ENCODE measurements around the gene SLC38A10. TPM values are rescaled to one million over a fixed set of nuclear protein-coding genes. Genes with fewer than 3 reads are reported as not detected.

Gene SLC38A10
- total RNA-seq (2014; rRNA removed; shearing (Covaris generic)) = 37.1 and 44.6 TPM in 2 replicates
- polyA plus RNA-seq (2015; cell fraction: cytosol; rRNA removed) = 36.3 and 38.6 TPM in 2 replicates
- polyA plus RNA-seq (2015; cell fraction: nucleus; rRNA removed) = 80.5 and 84.3 TPM in 2 replicates

DNA sequence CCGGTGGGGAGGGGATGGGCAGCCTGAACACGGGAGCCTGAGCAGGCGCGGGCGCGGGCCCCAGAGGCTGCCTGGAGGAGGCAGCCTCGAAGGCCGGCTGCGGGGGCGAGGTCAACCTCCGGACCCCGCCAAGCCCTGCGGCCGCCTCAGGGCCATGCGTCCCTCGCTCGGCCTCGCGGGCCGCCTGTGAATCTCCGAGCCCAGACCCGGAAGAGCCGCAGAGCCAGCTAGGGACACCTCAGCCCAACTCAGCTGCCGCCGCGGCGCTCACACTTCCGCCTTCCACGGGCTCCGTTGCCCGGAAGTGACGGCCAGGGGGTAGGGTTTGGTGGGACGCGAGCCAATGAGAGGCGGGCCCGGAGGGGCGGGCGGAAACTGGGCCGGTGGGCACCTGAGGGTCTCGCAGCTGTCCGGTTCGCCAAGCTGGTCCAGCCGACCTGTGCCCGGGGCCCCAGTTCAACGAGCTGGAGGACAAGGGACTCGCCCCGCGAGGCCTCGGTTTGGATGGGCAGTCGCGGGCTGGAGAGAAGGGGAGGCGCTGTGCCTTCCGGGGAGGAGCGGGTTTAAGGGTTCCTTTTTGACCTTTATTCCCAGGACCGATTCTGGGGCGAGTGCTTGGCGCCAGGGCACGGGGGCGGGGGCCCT is at the start of gene SLC38A10:
SLC38A10 (minus strand) TSS at position 277 of the 645 bp plus-strand sequence. CDS start 386 bp downstream, outside the sequence.
- peak; percentile 75 for DNase-seq (ENCODE audit: low read depth)

DNA sequence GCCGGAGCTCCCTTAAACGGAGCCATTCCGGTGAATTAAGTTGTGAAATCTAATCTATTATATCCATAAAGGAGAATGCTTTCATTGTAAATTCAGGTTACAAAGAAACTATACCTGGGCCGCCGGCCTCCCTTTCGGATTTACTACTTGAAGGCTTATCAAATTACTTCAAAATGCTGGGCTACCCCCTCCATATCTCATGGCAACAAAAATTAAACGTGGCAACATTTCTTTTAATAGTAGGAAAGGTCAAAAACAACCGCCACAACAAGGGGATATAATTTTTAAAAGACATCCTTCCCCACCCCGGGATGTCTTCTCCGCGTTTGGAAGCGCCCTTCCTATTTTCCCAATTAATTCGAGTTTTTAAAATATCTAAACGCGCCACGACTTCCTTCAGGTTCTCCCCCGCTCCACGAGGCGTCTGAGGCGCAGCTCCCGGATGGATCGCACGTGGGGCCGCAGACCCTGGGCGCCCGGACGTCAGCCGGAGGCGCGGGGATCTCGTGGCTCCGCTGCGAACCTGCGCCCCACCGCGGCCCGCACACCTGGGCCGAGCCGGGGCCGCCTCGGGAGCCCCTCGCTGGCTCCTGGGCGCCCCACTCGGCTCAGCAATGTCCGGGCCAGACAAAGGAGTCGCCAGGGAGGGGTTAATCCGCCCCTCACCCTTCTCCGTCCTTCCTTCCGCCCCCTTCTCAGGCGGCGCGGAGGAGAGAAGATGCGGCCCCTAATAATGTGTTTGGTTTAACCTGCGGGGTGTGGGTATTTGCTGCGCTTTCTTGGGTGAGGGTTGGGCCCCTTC is 47.4 kb upstream of the SLC38A10 start:
- DNase-seq (ENCODE audit: low read depth) = no peak

- DNase-seq (ENCODE audit: low read depth) = no peak
These were observed 46.6 kb upstream of the SLC38A10 start for GRCh38 chr17:81341516-81342268.

DNA sequence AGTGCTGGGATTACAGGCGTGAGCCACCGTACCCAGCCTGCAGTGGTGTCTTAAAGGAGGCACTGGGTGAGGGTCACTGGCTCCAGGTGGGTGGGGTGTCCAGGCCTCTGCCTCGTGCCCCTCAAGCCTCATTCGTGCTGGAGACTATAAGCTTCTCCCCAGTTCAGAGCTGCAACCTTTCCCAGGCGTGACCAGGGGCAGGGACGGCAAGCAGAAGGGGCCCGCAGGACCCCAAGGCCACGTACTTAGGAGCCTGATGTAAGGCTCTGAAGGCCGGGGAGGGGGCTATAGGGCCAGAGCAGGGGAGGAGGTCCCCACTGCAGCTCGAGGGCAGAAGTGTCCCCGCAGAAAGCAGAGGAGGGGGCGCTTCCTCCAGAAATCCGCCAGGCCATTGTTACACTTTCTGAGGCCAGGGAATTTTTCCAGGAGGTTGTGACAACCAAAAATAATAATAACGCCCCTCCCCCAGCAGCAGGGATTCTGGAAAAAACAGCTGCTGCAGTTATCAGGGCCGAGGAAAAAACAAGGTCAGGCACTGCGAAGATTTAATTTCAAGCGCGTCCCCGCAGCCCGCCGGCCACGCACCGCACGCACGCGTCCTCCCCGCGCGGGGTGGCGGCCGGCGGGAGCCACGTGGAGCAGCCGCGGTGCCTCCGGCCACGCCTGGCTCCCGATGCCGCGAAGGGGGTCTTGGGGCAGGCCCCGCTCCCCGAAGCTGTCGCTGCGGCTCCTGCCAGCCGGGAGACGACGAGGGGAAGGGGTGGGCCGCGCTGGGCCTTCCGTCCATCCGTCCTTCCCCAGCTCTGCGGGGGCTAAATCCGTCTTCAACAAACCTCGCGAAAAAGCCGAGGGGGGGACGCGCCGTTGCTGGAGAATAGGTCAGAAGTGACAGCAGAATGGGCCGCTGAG is 45.8 kb upstream of the SLC38A10 start:
- no peak for DNase-seq (ENCODE audit: low read depth)

- no peak for DNase-seq (ENCODE audit: low read depth)
These were observed 44.6 kb upstream of the SLC38A10 start for GRCh38 chr17:81339534-81340296.

DNA sequence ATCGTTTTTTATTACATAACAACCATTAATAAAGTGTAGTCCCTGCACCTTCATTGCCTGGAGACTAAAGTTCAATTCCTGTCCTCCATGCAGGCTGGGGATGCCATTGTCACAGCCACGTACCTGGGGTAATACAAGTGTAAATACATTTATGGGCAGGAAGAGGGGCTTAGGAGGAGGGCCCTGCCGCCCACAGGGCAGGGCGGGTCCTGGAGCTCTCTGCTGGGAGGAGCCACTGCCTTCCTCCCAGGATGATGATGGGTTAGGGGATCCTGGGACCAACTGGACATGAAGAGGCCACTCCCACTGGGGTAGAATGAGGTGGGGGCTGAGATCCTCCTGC is 44.1 kb upstream of the SLC38A10 start:
- DNase-seq (ENCODE audit: low read depth) = no peak

GRCh38 chr17:81338274-81339190 is 43.4 kb upstream of the SLC38A10 start:
- DNase-seq (ENCODE audit: low read depth) = no peak

- no peak for DNase-seq (ENCODE audit: low read depth)
These were observed 42.4 kb upstream of the SLC38A10 start for GRCh38 chr17:81337476-81337879.

DNA sequence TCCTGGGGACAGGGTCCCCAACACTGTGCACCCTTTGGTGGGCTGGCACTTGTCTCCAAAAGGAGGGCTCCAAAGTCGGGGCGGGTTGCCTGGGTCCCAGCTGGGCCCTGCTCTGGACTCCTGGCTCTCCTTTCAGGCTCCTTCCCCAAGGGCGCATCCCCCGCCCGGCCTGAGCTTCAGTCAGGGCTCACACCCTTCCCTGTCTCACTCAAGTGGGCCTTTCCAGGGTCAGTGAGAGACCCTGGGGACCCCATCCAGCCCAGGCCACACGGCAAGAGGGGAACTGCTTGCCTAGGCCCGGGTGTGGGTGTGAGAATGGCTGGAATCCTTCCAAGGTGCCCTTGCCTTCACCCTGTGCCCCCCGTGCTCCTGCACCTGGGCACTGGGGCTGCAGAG is 41.8 kb upstream of the SLC38A10 start:
- no peak for DNase-seq (ENCODE audit: low read depth)

DNA sequence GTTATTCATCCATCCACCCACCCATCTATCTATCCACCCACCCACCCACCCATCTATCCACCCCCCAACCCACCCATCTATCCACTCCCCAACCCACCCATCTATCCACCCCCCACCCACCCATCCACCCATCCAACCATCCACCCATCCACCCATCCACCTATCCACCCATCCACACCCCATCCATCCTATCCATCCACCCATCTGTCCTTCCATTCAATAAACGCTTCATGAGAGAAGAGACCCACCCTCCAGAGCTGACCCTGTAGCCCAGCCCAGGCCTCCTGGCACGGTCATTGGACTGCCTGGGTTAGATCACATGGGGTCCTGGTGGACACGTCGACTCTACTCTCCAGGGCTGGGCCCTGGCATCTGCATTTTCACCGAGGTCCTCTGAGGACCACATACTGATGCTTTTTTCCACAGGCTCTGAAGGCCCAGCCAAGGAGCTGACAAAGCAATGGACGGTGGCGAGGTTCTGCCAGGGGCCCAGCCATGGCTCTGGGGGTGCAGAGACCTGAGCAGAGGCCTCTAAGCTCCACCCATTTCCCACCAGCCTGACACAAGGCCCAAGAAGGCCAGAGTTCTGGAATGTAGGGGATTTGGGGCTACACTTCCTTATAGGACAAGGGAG is 41.3 kb upstream of the SLC38A10 start:
- DNase-seq (ENCODE audit: low read depth) = no peak

DNA sequence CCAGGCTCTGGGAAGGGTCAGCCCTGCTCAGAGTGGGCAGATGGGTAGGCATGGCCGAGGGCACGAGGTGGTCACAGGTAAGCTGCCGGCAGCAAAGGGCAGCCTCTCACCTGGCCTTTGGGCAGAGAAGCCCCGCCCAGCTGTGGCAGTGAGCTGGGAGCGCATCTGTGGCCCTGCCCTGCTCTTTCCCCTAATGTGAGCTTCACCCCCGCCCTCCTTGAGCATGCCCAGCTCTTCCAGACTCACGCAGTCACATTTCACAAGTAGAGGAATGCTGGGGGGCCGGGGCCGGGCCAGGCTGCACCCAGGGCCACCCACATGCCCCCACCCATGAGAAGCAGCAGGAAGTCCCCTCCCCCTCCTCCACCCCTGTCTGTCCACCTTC is 40.7 kb upstream of the SLC38A10 start:
- no peak for DNase-seq (ENCODE audit: low read depth)

DNA sequence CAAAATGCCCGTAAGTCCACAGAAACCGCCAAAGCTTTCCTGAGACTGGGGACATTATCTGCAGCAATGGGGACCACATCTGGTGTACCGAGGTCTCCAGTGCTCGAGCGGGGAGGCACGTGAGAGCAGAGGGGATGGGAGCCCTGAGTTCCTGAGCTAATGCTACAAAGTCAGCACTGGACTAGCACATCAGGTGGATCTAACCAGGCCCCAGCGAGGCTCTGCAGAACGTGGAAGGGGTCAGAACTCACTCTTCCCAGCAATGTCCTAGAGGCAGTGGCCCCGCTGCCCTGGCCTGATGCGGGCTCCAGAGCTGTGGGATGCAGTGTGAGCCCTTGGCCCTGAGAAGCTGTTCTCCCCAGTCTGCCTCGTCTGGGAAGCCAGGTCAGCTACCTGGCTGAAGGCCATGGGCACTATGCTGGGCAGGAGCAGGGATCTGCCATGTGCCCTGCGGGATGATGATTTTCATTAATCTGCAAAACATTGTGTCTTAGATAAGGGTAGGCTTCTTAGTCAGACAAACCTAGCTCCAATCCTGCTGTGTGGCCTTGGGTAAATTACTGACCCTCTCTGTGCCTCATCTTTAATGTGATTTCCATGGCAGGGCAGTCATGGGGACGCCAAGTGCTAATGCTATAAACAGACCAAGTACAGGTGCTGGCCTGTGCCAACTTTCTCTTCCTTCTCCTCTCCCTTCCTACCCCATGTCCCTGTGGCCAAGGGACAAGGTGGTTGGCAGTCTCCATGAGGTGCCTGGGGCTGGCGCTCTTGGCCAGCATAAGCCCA is 40.1 kb upstream of the SLC38A10 start:
- no peak for DNase-seq (ENCODE audit: low read depth)

GRCh38 chr17:81334391-81334901 is 39.3 kb upstream of the SLC38A10 start:
- DNase-seq (ENCODE audit: low read depth) = no peak

DNA sequence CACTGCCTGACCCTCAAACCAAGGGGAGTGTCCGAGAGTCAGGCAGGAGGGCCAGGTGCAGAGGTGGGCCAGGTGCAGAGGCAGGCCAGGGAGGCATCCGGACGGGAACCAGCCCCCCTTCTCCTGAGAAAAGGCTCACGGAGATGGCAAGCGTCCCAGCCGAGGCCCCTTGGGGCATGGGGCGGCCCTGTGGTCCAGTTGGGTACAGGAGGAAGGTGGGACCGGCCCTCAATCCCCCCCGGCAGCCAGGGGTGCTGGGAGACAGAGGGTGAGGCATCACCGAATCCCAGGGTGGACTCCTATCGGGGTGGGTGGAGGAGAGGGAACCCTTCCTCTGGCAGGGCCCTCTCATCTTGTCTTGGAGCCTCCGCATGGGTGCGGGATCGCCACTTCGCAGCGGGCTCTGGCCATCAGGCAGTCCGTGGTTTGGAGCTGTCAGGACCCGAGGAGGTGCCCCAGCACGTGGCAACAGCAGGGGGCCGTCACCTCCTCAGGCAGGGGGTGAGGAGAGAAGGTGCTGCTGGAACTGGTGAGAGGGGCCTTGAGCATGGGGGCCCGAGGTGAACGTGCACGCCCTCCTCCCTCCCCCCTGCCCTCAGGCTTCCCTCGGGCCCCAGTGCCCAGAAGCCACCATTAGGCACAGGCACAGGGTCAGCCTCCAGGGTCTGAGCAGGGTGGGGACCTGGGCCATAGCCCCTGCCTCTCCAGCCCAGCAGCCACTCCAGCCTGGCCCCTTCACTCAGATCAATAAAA is 38.7 kb upstream of the SLC38A10 start:
- no peak for DNase-seq (ENCODE audit: low read depth)

GRCh38 chr17:81332914-81333528 is 37.9 kb upstream of the SLC38A10 start:
- no peak for DNase-seq (ENCODE audit: low read depth)

GRCh38 chr17:81332118-81332834 is 37.2 kb upstream of the SLC38A10 start:
- DNase-seq (ENCODE audit: low read depth) = no peak

All from HT1080 (cell line).